Stimulated activated CD4-positive, alpha-beta T cell treated with anti-CD3 and anti-CD28 coated beads, TNF-alpha, amount 100 ng/mL, for 48 hours (primary cell): Measurements from ENCODE around the gene SUCLG2.

Experiments used
- DNase-seq, 3 donors: peaks; one replicate each; pipeline ENCODE4 v3.0.0-alpha.2; 2020; ENCODE audit warnings: low read depth in 3 of 3

Gene SUCLG2

GRCh38 chr3:67384760-67385397, 269.5 kb downstream of the SUCLG2 start:
- DNase-seq = peak in 2 of 3 donors; percentile 35 to 43

GRCh38 chr3:67384016-67384415, 270.4 kb downstream of the SUCLG2 start:
- no peak for DNase-seq

- DNase-seq = no peak
Observed at GRCh38 chr3:67383379-67383778, 271.0 kb downstream of the SUCLG2 start.

GRCh38 chr3:67382536-67382935, 271.9 kb downstream of the SUCLG2 start:
- DNase-seq = no peak

- peak in 1 of 3 donors; percentile 15 for DNase-seq
Observed at GRCh38 chr3:67381667-67382272, 272.6 kb downstream of the SUCLG2 start.

- no peak for DNase-seq
Observed at GRCh38 chr3:67380118-67380517, 274.3 kb downstream of the SUCLG2 start.

- no peak for DNase-seq
Observed at GRCh38 chr3:67377299-67377698, 277.1 kb downstream of the SUCLG2 start.

GRCh38 chr3:67376416-67376815, 278.0 kb downstream of the SUCLG2 start:
- DNase-seq = no peak

- no peak for DNase-seq
Observed at GRCh38 chr3:67375976-67376375, 278.4 kb downstream of the SUCLG2 start.

GRCh38 chr3:67362686-67363085, 291.7 kb downstream of the SUCLG2 start:
- DNase-seq = peak in 1 of 3 donors; percentile 23

GRCh38 chr3:67361770-67362169, 292.6 kb downstream of the SUCLG2 start:
- no peak for DNase-seq

- DNase-seq = no peak
Observed at GRCh38 chr3:67361323-67361722, 293.1 kb downstream of the SUCLG2 start.

GRCh38 chr3:67357610-67358458, 296.6 kb downstream of the SUCLG2 start:
- DNase-seq = no peak

- DNase-seq = peak in 2 of 3 donors; percentile 10 to 46
Observed at GRCh38 chr3:67349551-67350174, 304.7 kb downstream of the SUCLG2 start.

GRCh38 chr3:67346081-67346480, 308.3 kb downstream of the SUCLG2 start:
- DNase-seq = no peak

GRCh38 chr3:67335813-67336212, 318.6 kb downstream of the SUCLG2 start:
- DNase-seq = no peak

- no peak for DNase-seq
Observed at GRCh38 chr3:67334588-67334987, 319.8 kb downstream of the SUCLG2 start.

GRCh38 chr3:67329358-67329757, 325.1 kb downstream of the SUCLG2 start:
- peak; percentile 8 to 55 (median 13) for DNase-seq

- no peak for DNase-seq
Observed at GRCh38 chr3:67327582-67327981, 326.8 kb downstream of the SUCLG2 start.

GRCh38 chr3:67325231-67325630, 329.2 kb downstream of the SUCLG2 start:
- DNase-seq = no peak
